OCI-LY7 (cell line): Measurements from ENCODE around the gene SCGB1D4. TPM values are rescaled to one million over a fixed set of nuclear protein-coding genes. Genes with fewer than 3 reads are reported as not detected.

Source experiments
- BruUV-seq: library from RNA; stranded (reverse); fragments of 400-500 nt; replicated peaks from 2 replicates; lab custom pipeline; 2021; lab: Mats Ljungman, UMichigan
- CTCF ChIA-PET: fragments of 300-600 bp; sonication (Branson Sonifier 250); formaldehyde crosslinking; loops from one replicate; lab custom pipeline; 2022; ENCODE audit warnings: antibody characterized with exemption; ENCODE audit not compliant: unreplicated experiment; lab: Charles Lee
- POLR2A ChIA-PET: fragments of 300-600 bp; sonication (Branson Sonifier 250); formaldehyde crosslinking; loops from one replicate; lab custom pipeline; 2022; ENCODE audit warnings: antibody characterized with exemption; lab: Charles Lee
- DNase-seq: peaks from one replicate; pipeline ENCODE4 v3.0.0-alpha.2; 2015; ENCODE audit warnings: low spot score
- H2AFZ ChIP-seq: fragments of 200-600 bp; sonication (generic), shearing (Covaris generic); 2 replicates; pipeline ENCODE4 v1.6.1; 2014; ENCODE audit warnings: mild to moderate bottlenecking, antibody characterized with exemption, low read length, moderate library complexity
- H3K27ac ChIP-seq: fragments of 200-600 bp; sonication (generic); 2 replicates; pipeline ENCODE4 v1.5.1; 2014; ENCODE audit warnings: mixed run types, low read depth, mild to moderate bottlenecking, moderate library complexity, low read length, inconsistent platforms; ENCODE audit not compliant: poor library complexity, severe bottlenecking
- H3K36me3 ChIP-seq: fragments of 200-600 bp; sonication (generic); 2 replicates; pipeline ENCODE4 v1.6.1; 2014; ENCODE audit warnings: mild to moderate bottlenecking, antibody characterized with exemption, low read length, moderate library complexity, mixed read lengths; ENCODE audit not compliant: insufficient read depth
- H3K4me1 ChIP-seq: fragments of 200-600 bp; sonication (generic); 2 replicates; pipeline ENCODE4 v1.5.1; 2014; ENCODE audit warnings: mild to moderate bottlenecking, low read length; ENCODE audit not compliant: insufficient read depth, poor library complexity, severe bottlenecking
- H3K4me2 ChIP-seq: fragments of 200-600 bp; sonication (generic); 2 replicates; pipeline ENCODE4 v1.6.1; 2014; ENCODE audit warnings: mild to moderate bottlenecking, low read length
- H3K4me3 ChIP-seq: fragments of 200-600 bp; sonication (generic); 2 replicates; pipeline ENCODE4 v1.5.1; 2014; ENCODE audit warnings: mild to moderate bottlenecking, low read depth, low read length; ENCODE audit not compliant: poor library complexity, severe bottlenecking
- H3K79me2 ChIP-seq: fragments of 200-600 bp; sonication (generic); 2 replicates; pipeline ENCODE4 v1.6.1; 2016; ENCODE audit warnings: low read depth, mild to moderate bottlenecking, low read length, moderate library complexity, mixed read lengths; ENCODE audit not compliant: insufficient read depth
- H3K9me2 ChIP-seq: fragments of 200-600 bp; sonication (generic); 2 replicates; pipeline ENCODE4 v1.6.1; 2016; ENCODE audit warnings: mild to moderate bottlenecking, low read length, mixed read lengths; ENCODE audit not compliant: insufficient read depth
- H3K9me3 ChIP-seq: fragments of 200-600 bp; sonication (generic); 2 replicates; pipeline ENCODE4 v1.6.1; 2014; ENCODE audit warnings: mild to moderate bottlenecking, mixed run types, low read length, mixed read lengths
- H4K20me1 ChIP-seq: fragments of 200-600 bp; sonication (generic); 2 replicates; pipeline ENCODE4 v1.6.1; 2014; ENCODE audit warnings: mild to moderate bottlenecking, antibody characterized with exemption, low read length, moderate library complexity, mixed read lengths; ENCODE audit not compliant: insufficient read depth
- EZH2phosphoT487 ChIP-seq: fragments of 200-600 bp; sonication (generic); IDR thresholded peaks from 2 replicates; pipeline ENCODE4 v1.6.1; 2018; ENCODE audit warnings: low read depth, borderline replicate concordance, mild to moderate bottlenecking, mixed run types, antibody characterized with exemption, low read length, moderate library complexity, mixed read lengths
- intact Hi-C: fragments of 100-400 bp; cut with micrococcal nuclease; formaldehyde crosslinking; loops from one replicate; pipeline ENCODE4 v1.10.0; 2022; ENCODE audit not compliant: unreplicated experiment
- total RNA-seq, 2 experiments: library from RNA; depleted of rRNA in 1 of 2; stranded (reverse); fragments of >200 nt in 1 of 2; shearing (Covaris generic) in 1 of 2; gene quantifications; 2 replicates each; pipeline ENCODE4 v1.2.3, GENCODE V29; 2014 to 2022
- TF ChIP-seq, protein P1 (sequence below): fragments of 200-600 bp; sonication (generic); conservative IDR thresholded peaks from 2 replicates; pipeline ENCODE4 v1.5.1; 2014; ENCODE audit warnings: mild to moderate bottlenecking, antibody characterized with exemption, low read length, moderate library complexity, mixed read lengths

The SCGB1D4 gene
- total RNA-seq, 2 experiments from 2014 or later, result not detected

- H3K9me3 ChIP-seq, result no peaks in the 10 kb centered on the region
- no peak for TF ChIP-seq EZH2phosphoT487
- TF ChIP-seq, protein P1, sequence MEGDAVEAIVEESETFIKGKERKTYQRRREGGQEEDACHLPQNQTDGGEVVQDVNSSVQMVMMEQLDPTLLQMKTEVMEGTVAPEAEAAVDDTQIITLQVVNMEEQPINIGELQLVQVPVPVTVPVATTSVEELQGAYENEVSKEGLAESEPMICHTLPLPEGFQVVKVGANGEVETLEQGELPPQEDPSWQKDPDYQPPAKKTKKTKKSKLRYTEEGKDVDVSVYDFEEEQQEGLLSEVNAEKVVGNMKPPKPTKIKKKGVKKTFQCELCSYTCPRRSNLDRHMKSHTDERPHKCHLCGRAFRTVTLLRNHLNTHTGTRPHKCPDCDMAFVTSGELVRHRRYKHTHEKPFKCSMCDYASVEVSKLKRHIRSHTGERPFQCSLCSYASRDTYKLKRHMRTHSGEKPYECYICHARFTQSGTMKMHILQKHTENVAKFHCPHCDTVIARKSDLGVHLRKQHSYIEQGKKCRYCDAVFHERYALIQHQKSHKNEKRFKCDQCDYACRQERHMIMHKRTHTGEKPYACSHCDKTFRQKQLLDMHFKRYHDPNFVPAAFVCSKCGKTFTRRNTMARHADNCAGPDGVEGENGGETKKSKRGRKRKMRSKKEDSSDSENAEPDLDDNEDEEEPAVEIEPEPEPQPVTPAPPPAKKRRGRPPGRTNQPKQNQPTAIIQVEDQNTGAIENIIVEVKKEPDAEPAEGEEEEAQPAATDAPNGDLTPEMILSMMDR, result no peak
- H3K9me2 ChIP-seq, result no peaks in the 10 kb centered on the region
- no peak for DNase-seq
- no TSS peak for BruUV-seq
- H3K79me2 ChIP-seq, result no peaks in the 10 kb centered on the region
- ChIA-PET POLR2A (no interaction called here), CTCF (no interaction called here)
- no peaks in the 10 kb centered on the region for H3K4me1 ChIP-seq
- H3K4me3 ChIP-seq, result no peak overlapping the region
- intact Hi-C loops, result no loop called here
- H3K36me3 ChIP-seq, result no peaks in the 10 kb centered on the region
- no peak overlapping the region for H3K27ac ChIP-seq
- H2AFZ ChIP-seq, result no peak overlapping the region
- no peak overlapping the region for H3K4me2 ChIP-seq
- H4K20me1 ChIP-seq, result no peaks in the 10 kb centered on the region
Measured at GRCh38 chr11:62266558-62266957, 32.3 kb downstream of the SCGB1D4 start.

DNA sequence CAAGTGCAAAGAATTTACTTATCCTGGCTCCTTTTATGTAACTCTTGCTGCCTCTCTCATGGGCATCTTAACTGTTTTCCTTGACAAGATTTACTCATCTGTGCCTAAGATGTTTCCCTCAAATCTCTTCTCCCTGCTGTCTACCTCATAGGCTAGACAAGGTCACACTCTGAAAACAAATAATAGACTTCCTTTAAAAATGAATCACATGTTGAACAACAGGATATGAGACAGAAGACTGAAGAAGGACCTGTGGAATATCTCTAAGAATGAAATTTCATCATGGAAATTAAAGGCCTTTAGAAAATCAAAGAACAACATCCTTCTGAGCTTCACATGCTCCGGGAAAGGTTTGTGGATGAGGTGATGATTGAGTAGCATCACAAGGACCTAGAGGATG lies 34.9 kb downstream of the SCGB1D4 start:
- H4K20me1 ChIP-seq, result no peaks in the 10 kb centered on the region
- no peak overlapping the region for H3K27ac ChIP-seq
- no peak overlapping the region for H3K4me2 ChIP-seq
- ChIA-PET CTCF (no interaction called here), POLR2A (interaction anchor here (1.6 kb wide), 1 partner anchor 9 kb away, joined by 3 read pairs; no protein-coding TSS in a partner anchor)
- no peaks in the 10 kb centered on the region for H3K4me1 ChIP-seq
- no TSS peak for BruUV-seq
- no peak overlapping the region for H3K4me3 ChIP-seq
- no peak for DNase-seq
- H3K9me2 ChIP-seq, result no peaks in the 10 kb centered on the region
- H2AFZ ChIP-seq, result no peak overlapping the region
- no peaks in the 10 kb centered on the region for H3K36me3 ChIP-seq
- H3K79me2 ChIP-seq, result no peaks in the 10 kb centered on the region
- no peak for TF ChIP-seq EZH2phosphoT487
- TF ChIP-seq, protein P1, result no peak
- no peaks in the 10 kb centered on the region for H3K9me3 ChIP-seq
- intact Hi-C loops, result no loop called here

DNA sequence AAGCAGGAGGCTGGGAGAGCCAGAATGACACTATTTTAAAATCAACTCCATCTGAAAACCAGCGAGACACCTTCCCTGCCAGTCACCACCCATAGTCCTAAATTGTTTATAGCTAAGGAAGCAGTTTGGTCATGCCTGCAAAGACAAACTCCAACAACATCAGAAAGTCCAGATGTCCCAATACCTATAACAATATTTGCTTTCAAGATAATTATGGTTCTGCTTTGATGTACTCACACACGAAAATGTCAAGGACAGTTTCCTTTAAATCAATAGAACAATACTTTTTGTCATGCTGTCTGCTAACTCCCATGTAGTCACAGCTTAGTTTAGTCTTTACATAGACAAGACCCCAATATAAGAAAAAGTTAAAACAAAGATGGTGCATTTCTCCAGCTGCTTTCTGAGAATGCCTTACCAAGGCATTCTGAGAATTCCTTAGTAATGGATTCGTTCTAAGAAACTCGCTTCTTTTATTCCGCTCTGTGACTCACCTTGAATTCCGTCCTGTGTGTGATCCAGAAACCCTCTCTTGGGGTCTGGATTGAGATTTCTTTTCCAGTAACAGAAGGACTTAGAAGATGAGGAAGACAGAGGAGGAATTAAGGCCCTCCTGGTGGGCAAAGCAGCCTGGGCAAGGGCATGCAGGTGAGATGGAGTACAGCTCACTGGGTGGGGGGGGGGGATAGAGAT lies 38.5 kb downstream of the SCGB1D4 start:
- no peaks in the 10 kb centered on the region for H3K79me2 ChIP-seq
- POLR2A ChIA-PET, result no interaction called here
- no TSS peak for BruUV-seq

More for the DNA sequence above, 38.5 kb downstream of the SCGB1D4 start:
- Histone ChIP-seq H2AFZ (no peak overlapping the region), H3K9me3 (no peaks in the 10 kb centered on the region), H3K9me2 (no peaks in the 10 kb centered on the region), H3K27ac (no peak overlapping the region), H3K36me3 (no peaks in the 10 kb centered on the region), H3K4me1 (no peaks in the 10 kb centered on the region), H3K4me2 (no peak overlapping the region), H3K4me3 (no peak overlapping the region), H4K20me1 (no peaks in the 10 kb centered on the region)
- CTCF ChIA-PET, result no interaction called here
- DNase-seq, result no peak
- no peak for TF ChIP-seq EZH2phosphoT487
- TF ChIP-seq, protein P1, result no peak
- intact Hi-C loops, result no loop called here
